Measurements from ENCODE around the gene ZFP36L2.

DNA sequence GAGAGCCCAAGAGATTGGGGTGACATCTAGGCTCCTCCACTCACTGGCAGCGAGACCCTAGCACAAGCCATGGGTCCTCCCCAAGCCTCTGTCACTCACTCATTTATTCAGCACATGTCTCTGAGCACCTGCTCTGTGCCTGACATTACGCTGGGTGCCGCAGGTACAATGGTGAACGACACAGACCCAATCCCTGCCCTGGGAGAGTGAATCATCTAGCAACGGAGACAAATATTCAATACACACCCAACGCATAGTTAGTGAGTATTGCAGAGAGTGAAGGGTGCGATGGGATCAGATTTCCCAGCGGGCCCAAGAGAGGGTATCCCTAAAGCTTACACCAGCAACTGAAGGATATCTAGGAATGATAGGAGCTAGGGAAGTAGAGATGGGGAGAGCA is 45.5 kb downstream of the ZFP36L2 start:
- TF ChIP-seq, protein P1, sequence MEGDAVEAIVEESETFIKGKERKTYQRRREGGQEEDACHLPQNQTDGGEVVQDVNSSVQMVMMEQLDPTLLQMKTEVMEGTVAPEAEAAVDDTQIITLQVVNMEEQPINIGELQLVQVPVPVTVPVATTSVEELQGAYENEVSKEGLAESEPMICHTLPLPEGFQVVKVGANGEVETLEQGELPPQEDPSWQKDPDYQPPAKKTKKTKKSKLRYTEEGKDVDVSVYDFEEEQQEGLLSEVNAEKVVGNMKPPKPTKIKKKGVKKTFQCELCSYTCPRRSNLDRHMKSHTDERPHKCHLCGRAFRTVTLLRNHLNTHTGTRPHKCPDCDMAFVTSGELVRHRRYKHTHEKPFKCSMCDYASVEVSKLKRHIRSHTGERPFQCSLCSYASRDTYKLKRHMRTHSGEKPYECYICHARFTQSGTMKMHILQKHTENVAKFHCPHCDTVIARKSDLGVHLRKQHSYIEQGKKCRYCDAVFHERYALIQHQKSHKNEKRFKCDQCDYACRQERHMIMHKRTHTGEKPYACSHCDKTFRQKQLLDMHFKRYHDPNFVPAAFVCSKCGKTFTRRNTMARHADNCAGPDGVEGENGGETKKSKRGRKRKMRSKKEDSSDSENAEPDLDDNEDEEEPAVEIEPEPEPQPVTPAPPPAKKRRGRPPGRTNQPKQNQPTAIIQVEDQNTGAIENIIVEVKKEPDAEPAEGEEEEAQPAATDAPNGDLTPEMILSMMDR (IDR thresholded peaks at IDR 0.05), result no peak
- TF ChIP-seq POLR2A (IDR thresholded peaks at IDR 0.05), result no peak

All from tibial nerve (tissue), 3 donors.